NB4 (cell line): ENCODE data around the gene ENOX1.

Source experiments
- POLR2A ChIP-seq: IDR thresholded peaks from 2 replicates; pipeline ENCODE4 v1.6.1; 2011; ENCODE audit warnings: mild to moderate bottlenecking; ENCODE audit not compliant: insufficient read length; ENCODE audit errors: extremely low read depth
- TF ChIP-seq, protein P1 (sequence below): IDR thresholded peaks from one replicate; pipeline ENCODE4 v1.5.1; 2012; ENCODE audit warnings: low read depth, low read length
- TF ChIP-seq, protein P2 (sequence below): IDR thresholded peaks from 2 replicates; pipeline ENCODE4 v1.6.1; 2011; ENCODE audit warnings: low read depth, low read length

DNA sequence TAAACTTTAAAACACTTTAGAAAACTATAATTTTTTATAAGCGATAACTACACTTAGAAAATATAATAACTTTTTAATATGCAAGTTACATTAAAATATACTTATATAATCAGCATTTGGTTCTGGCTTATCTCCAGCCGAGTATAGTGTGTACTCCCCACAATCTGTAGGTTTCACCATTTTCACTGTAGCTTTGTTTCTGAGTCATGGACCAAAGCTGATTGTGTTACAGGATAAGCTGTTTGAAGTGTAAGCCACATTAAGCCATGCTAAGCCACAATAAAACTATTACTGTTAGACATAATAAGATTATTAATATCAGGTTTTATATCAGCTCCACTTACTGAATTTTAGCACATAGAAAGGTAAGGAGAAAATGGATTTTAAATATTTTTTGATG, 48.9 kb upstream of the ENOX1 start:
- TF ChIP-seq, protein P1, sequence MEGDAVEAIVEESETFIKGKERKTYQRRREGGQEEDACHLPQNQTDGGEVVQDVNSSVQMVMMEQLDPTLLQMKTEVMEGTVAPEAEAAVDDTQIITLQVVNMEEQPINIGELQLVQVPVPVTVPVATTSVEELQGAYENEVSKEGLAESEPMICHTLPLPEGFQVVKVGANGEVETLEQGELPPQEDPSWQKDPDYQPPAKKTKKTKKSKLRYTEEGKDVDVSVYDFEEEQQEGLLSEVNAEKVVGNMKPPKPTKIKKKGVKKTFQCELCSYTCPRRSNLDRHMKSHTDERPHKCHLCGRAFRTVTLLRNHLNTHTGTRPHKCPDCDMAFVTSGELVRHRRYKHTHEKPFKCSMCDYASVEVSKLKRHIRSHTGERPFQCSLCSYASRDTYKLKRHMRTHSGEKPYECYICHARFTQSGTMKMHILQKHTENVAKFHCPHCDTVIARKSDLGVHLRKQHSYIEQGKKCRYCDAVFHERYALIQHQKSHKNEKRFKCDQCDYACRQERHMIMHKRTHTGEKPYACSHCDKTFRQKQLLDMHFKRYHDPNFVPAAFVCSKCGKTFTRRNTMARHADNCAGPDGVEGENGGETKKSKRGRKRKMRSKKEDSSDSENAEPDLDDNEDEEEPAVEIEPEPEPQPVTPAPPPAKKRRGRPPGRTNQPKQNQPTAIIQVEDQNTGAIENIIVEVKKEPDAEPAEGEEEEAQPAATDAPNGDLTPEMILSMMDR, result no peak
- TF ChIP-seq POLR2A, result no peak
- TF ChIP-seq, protein P2, sequence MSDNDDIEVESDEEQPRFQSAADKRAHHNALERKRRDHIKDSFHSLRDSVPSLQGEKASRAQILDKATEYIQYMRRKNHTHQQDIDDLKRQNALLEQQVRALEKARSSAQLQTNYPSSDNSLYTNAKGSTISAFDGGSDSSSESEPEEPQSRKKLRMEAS, result no peak
